ENCODE data around the gene CAMK2D. TPM values are rescaled to one million over a fixed set of nuclear protein-coding genes. Genes with fewer than 3 reads are reported as not detected.
"Not testable (repeated sequence)": the region's sequence is repeated elsewhere in the genome, so short reads cannot be mapped to it uniquely, and the experiment has no call there.

The CAMK2D gene
- total RNA-seq, 1 donor: 207 TPM

DNA sequence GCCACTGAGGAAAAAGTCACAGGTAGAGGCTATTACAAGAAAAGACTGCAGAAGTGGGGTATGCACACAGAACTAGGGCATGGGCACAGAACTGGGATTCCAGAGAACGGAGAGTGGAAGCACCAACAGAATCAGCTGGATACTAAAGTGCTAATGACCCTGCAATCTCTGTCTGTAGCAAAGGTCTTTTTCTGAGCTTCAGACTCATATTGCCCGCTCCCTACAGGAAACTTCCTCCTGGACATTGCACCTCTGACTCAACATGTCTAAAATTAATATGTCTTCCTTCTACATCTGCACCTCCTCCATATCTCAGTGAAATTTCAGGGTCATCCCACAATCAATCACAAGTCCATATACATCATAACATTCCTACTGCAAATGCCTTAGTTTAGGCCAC, 5.3 kb upstream of the CAMK2D start:
- TF ChIP-seq, protein P1, sequence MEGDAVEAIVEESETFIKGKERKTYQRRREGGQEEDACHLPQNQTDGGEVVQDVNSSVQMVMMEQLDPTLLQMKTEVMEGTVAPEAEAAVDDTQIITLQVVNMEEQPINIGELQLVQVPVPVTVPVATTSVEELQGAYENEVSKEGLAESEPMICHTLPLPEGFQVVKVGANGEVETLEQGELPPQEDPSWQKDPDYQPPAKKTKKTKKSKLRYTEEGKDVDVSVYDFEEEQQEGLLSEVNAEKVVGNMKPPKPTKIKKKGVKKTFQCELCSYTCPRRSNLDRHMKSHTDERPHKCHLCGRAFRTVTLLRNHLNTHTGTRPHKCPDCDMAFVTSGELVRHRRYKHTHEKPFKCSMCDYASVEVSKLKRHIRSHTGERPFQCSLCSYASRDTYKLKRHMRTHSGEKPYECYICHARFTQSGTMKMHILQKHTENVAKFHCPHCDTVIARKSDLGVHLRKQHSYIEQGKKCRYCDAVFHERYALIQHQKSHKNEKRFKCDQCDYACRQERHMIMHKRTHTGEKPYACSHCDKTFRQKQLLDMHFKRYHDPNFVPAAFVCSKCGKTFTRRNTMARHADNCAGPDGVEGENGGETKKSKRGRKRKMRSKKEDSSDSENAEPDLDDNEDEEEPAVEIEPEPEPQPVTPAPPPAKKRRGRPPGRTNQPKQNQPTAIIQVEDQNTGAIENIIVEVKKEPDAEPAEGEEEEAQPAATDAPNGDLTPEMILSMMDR (IDR thresholded peaks at IDR 0.05; ENCODE audit: extremely low read depth, low read depth, low read length): no peak

DNA sequence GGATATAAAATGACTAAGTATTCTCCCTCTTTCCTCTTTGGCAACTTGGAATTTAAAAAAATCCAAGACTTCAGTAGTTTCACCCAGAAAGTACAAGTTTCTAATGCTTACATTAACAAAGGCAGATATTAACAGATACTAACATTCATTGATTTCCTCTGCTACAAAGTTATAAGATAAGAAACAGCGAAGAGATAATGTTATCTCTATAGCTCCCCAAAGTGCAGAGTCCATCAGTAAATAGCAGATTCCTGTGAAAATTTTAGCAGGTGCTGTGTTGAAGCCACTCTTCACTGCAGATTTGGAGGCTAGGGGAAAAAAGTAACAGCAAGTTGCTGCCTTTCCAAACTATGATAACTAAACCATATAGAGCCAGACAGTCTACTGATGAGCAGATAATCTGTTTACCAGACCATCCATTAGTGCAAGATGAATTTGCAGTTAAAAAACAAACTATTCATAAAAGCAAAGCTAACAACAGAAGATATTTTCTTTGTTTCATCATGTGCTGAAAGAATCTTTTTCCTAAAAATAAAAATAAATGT, 3.3 kb upstream of the CAMK2D start:
- no peak for DNase-seq (ENCODE audit: insufficient read length, low spot score, missing footprints)
- Histone ChIP-seq H2AFZ (ENCODE audit: low read length) (no peak overlapping the region), H3K4me2 (ENCODE audit: insufficient read depth, low read length) (no peak overlapping the region), H3K27ac (ENCODE audit: low read depth, low read length) (no peak overlapping the region), H3K27me3 (ENCODE audit: insufficient read depth, low read length) (no peaks in the 10 kb centered on the region), H3K36me3 (ENCODE audit: insufficient read depth, low read length) (no peaks in the 10 kb centered on the region), H3K4me1 (ENCODE audit: insufficient read depth, low read length) (peaks cover 9% of the 10 kb centered on the region), H3K4me3 (ENCODE audit: insufficient read depth, low read length) (no peak overlapping the region), H3K9me3 (ENCODE audit: low read depth, low read length) (no peaks in the 10 kb centered on the region), H3K79me2 (ENCODE audit: insufficient read depth, low read length) (peaks cover 12% of the 10 kb centered on the region), H4K20me1 (ENCODE audit: insufficient read depth, low read length) (no peaks in the 10 kb centered on the region)
- TF ChIP-seq, protein P1 (IDR thresholded peaks at IDR 0.05; ENCODE audit: extremely low read depth, low read depth, low read length): no peak

More for the DNA sequence above, 5.3 kb upstream of the CAMK2D start:
- Histone ChIP-seq H3K27me3 (ENCODE audit: insufficient read depth, low read length) (no peaks in the 10 kb centered on the region), H3K4me1 (ENCODE audit: insufficient read depth, low read length) (peaks cover 9% of the 10 kb centered on the region), H3K4me3 (ENCODE audit: insufficient read depth, low read length) (no peak overlapping the region), H3K9me3 (ENCODE audit: low read depth, low read length) (no peaks in the 10 kb centered on the region), H2AFZ (ENCODE audit: low read length) (no peak overlapping the region), H4K20me1 (ENCODE audit: insufficient read depth, low read length) (no peaks in the 10 kb centered on the region), H3K4me2 (ENCODE audit: insufficient read depth, low read length) (no peak overlapping the region), H3K36me3 (ENCODE audit: insufficient read depth, low read length) (no peaks in the 10 kb centered on the region), H3K27ac (ENCODE audit: low read depth, low read length) (no peak overlapping the region), H3K79me2 (ENCODE audit: insufficient read depth, low read length) (no peaks in the 10 kb centered on the region)
- DNase-seq (ENCODE audit: insufficient read length, low spot score, missing footprints): no peak

DNA sequence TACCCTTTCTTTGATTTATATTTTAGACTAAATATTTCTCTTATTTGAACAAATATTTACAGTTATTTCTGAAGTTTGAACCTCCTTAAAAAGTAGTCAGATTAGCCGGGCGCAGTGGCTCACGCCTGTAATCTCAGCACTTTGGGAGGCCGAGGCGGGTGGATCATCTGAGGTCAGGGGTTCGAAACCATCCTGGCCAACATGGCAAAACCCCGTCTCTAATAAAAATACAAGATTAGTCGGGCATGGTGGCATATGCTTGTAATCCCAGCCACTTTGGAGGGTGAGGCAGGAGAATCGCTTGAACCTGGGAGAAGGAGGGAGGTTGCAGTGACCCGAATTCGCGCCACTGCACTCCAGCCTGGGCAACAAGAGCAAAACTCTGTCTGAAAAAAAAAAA, 2.4 kb upstream of the CAMK2D start:
- H3K79me2 ChIP-seq (ENCODE audit: insufficient read depth, low read length): peaks cover 21% of the 10 kb centered on the region
- H3K36me3 ChIP-seq (ENCODE audit: insufficient read depth, low read length); H3K27me3 ChIP-seq (ENCODE audit: insufficient read depth, low read length); H3K27ac ChIP-seq (ENCODE audit: low read depth, low read length); H4K20me1 ChIP-seq (ENCODE audit: insufficient read depth, low read length); DNase-seq (ENCODE audit: insufficient read length, low spot score, missing footprints); H3K4me2 ChIP-seq (ENCODE audit: insufficient read depth, low read length); H2AFZ ChIP-seq (ENCODE audit: low read length); H3K9me3 ChIP-seq (ENCODE audit: low read depth, low read length); H3K4me3 ChIP-seq (ENCODE audit: insufficient read depth, low read length): not testable (repeated sequence)
- H3K4me1 ChIP-seq (ENCODE audit: insufficient read depth, low read length): peaks cover 15% of the 10 kb centered on the region

DNA sequence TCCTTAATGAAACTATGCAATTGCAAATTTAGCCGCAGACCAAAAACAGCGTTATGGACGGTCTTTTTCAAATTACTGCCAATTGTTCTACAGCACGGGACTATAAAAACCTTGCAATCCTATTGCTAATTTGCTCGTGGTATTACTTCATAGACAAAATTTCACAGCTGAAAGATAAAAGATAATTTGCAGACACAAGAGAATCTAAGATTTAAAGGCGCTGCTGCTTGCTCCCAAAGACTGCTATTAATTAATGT, 1.4 kb upstream of the CAMK2D start:
- H4K20me1 ChIP-seq (ENCODE audit: insufficient read depth, low read length): no peaks in the 10 kb centered on the region
- peak overlapping the region; percentile 96 for H3K27ac ChIP-seq (ENCODE audit: low read depth, low read length)
- no peaks in the 10 kb centered on the region for H3K36me3 ChIP-seq (ENCODE audit: insufficient read depth, low read length)
- H3K79me2 ChIP-seq (ENCODE audit: insufficient read depth, low read length): peaks cover 30% of the 10 kb centered on the region
- H3K27me3 ChIP-seq (ENCODE audit: insufficient read depth, low read length): no peaks in the 10 kb centered on the region
- peak overlapping the region; percentile 94 for H3K4me2 ChIP-seq (ENCODE audit: insufficient read depth, low read length)
- TF ChIP-seq, protein P1 (IDR thresholded peaks at IDR 0.05; ENCODE audit: extremely low read depth, low read depth, low read length): no peak
- peaks cover 24% of the 10 kb centered on the region for H3K4me1 ChIP-seq (ENCODE audit: insufficient read depth, low read length)
- peak overlapping the region; percentile 92 for H2AFZ ChIP-seq (ENCODE audit: low read length)
- peak overlapping the region; percentile 80 for H3K4me3 ChIP-seq (ENCODE audit: insufficient read depth, low read length)
- DNase-seq (ENCODE audit: insufficient read length, low spot score, missing footprints): no peak
- H3K9me3 ChIP-seq (ENCODE audit: low read depth, low read length): no peaks in the 10 kb centered on the region

Data from osteoblast (primary cell).